HFF-Myc (cell line): Measurements from ENCODE around the gene SPATA4.
"Not testable (repeated sequence)": the region's sequence is repeated elsewhere in the genome, so short reads cannot be mapped to it uniquely, and the experiment has no call there.

Experiments used
- DNase-seq: peaks from one replicate; pipeline ENCODE4 v3.0.0-alpha.2; 2011; ENCODE audit warnings: low read depth; ENCODE audit errors: extremely low read depth
- H3K4me3 ChIP-seq: replicated peaks from 2 replicates; pipeline ENCODE4 v1.5.1; 2011; ENCODE audit warnings: low read depth, mild to moderate bottlenecking, control low read depth, low read length
- CTCF ChIP-seq: IDR thresholded peaks from 2 replicates; pipeline ENCODE4 v1.5.1; 2012; ENCODE audit warnings: mild to moderate bottlenecking, low read depth, low read length, control low read depth; ENCODE audit errors: missing control alignments

Gene SPATA4

GRCh38 chr4:176230836-176231235, 35.5 kb upstream of the SPATA4 start:
- no peak for TF ChIP-seq CTCF
- H3K4me3 ChIP-seq = no peak overlapping the region
- no peak for DNase-seq

- DNase-seq = no peak
- TF ChIP-seq CTCF = no peak
- no peak overlapping the region for H3K4me3 ChIP-seq
These were observed 34.3 kb upstream of the SPATA4 start for GRCh38 chr4:176229645-176230044.

- no peak for DNase-seq
- TF ChIP-seq CTCF = no peak
- no peak overlapping the region for H3K4me3 ChIP-seq
These were observed 31.4 kb upstream of the SPATA4 start for GRCh38 chr4:176226736-176227135.

GRCh38 chr4:176223561-176223960, 28.2 kb upstream of the SPATA4 start:
- no peak overlapping the region for H3K4me3 ChIP-seq
- TF ChIP-seq CTCF = no peak
- DNase-seq = no peak

- H3K4me3 ChIP-seq = no peak overlapping the region
- DNase-seq = no peak
- TF ChIP-seq CTCF = no peak
These were observed 26.8 kb upstream of the SPATA4 start for GRCh38 chr4:176222149-176222548.

GRCh38 chr4:176217510-176217909, 22.1 kb upstream of the SPATA4 start:
- no peak for TF ChIP-seq CTCF
- no peak for DNase-seq
- H3K4me3 ChIP-seq = no peak overlapping the region

GRCh38 chr4:176212351-176212750, 17.0 kb upstream of the SPATA4 start:
- DNase-seq, H3K4me3 ChIP-seq: not testable (repeated sequence)
